PC-9 (cell line): ENCODE data around the gene DERL3.

Experiments
- CTCF ChIP-seq: fragments of 200-600 bp; sonication (generic); conservative IDR thresholded peaks from 2 replicates; pipeline ENCODE4 v1.6.1; 2017; ENCODE audit warnings: mixed run types, antibody characterized with exemption, mild to moderate bottlenecking, moderate library complexity
- EZH2 ChIP-seq: fragments of 200-600 bp; sonication (generic); IDR thresholded peaks from 2 replicates; pipeline ENCODE4 v1.8.0; 2017; ENCODE audit warnings: antibody characterized with exemption, low read depth

GRCh38 chr22:23786752-23787599, 51.8 kb downstream of the DERL3 start, which contains the start of gene SMARCB1:
- no peak for TF ChIP-seq CTCF
- no peak for TF ChIP-seq EZH2
